Cardiac muscle cell (in vitro differentiated cells and primary cell): ENCODE data around the gene MFAP5. TPM values are rescaled to one million over a fixed set of nuclear protein-coding genes. Genes with fewer than 3 reads are reported as not detected.

ENCODE experiments used
- polyA plus RNA-seq: library from polyadenylated mRNA; unstranded; fragments of >200 nt; fragmentation: Nextera tagmentation; extraction: Ambion mirVana; gene quantifications from 2 replicates; pipeline ENCODE4 v1.2.1, GENCODE V29; 2016
- total RNA-seq: library from RNA; depleted of rRNA; stranded (reverse); fragments of >200 nt; gene quantifications from 2 replicates; pipeline ENCODE4 v1.2.3, GENCODE V29; 2016

Gene MFAP5
- total and polyA plus RNA-seq, 2 experiments from 2014 or later: not detected

Other genes with a start within 250 kb of the MFAP5 start
- 0.21 TPM in 1 of 2 replicates, not detected in the other for gene CLEC6A, start 206.9 kb downstream of the MFAP5 start, total RNA-seq
- 0.26 TPM in 1 of 2 replicates, not detected in the other for gene CLEC6A, start 206.9 kb downstream of the MFAP5 start, polyA plus RNA-seq
- gene CLEC4D, start 149.3 kb downstream of the MFAP5 start, total RNA-seq: 0.45 and 0.56 TPM in 2 replicates
- not detected in 2 replicates for gene CLEC4D, start 149.3 kb downstream of the MFAP5 start, polyA plus RNA-seq
- gene CLEC4E, start 121.9 kb downstream of the MFAP5 start, total RNA-seq: not detected in 2 replicates
- gene CLEC4E, start 121.9 kb downstream of the MFAP5 start, polyA plus RNA-seq: not detected in 2 replicates
- 1.7 TPM in 1 of 2 replicates, not detected in the other for gene AICDA, start 50.0 kb downstream of the MFAP5 start, total RNA-seq
- gene AICDA, start 50.0 kb downstream of the MFAP5 start, polyA plus RNA-seq: not detected in 2 replicates
- 52.1 and 70.9 TPM in 2 replicates for gene RIMKLB, start 35.2 kb upstream of the MFAP5 start, total RNA-seq
- gene RIMKLB, start 35.2 kb upstream of the MFAP5 start, polyA plus RNA-seq: 47.7 and 51.4 TPM in 2 replicates
- gene A2ML1, start 159.8 kb upstream of the MFAP5 start, total RNA-seq: 0.04 TPM in 1 of 2 replicates, not detected in the other
- gene A2ML1, start 159.8 kb upstream of the MFAP5 start, polyA plus RNA-seq: not detected in 2 replicates